Peyer's patch (tissue), 4 donors: ENCODE results near the gene GNAZ. TPM values are rescaled to one million over a fixed set of nuclear protein-coding genes. Genes with fewer than 3 reads are reported as not detected.

Experiments
- DNase-seq, 3 donors: peaks; one replicate each; pipeline ENCODE4 v3.0.0-alpha.2; 2017 to 2019
- H3K27ac ChIP-seq, 4 donors: fragments of 200-600 bp; sonication (generic); one replicate each; pipeline ENCODE4 v1.5.1; 2016 to 2019
- H3K27me3 ChIP-seq, 2 donors: fragments of 200-600 bp; sonication (generic); one replicate each; pipeline ENCODE4 v1.5.1; 2019
- H3K36me3 ChIP-seq, 3 donors: fragments of 200-600 bp; sonication (generic); one replicate each; pipeline ENCODE4 v1.5.1; 2016 to 2019
- H3K4me1 ChIP-seq, 4 donors: fragments of 200-600 bp; sonication (generic); one replicate each; pipeline ENCODE4 v1.5.1; 2016 to 2019
- H3K4me3 ChIP-seq, 4 donors: fragments of 200-600 bp; sonication (generic); 1 replicate in 3 of 4; 2 replicates in 1 of 4; pipeline ENCODE4 v1.5.1; 2016 to 2019; ENCODE audit warnings: mild to moderate bottlenecking in 1 of 4
- H3K9me3 ChIP-seq, 4 donors: fragments of 200-600 bp; sonication (generic); one replicate each; pipeline ENCODE4 v1.5.1; 2016 to 2019; ENCODE audit warnings: mild to moderate bottlenecking in 1 of 4
- CTCF ChIP-seq, 6 experiments: fragments of 450-650 bp in 4 of 6; fragments of 200-600 bp in 2 of 6; sonication (generic) in 1 of 6; IDR thresholded peaks; one replicate each; pipeline ENCODE4 v1.5.1; 2017 to 2019; ENCODE audit warnings: antibody characterized with exemption in 6 of 6, mild to moderate bottlenecking in 3 of 6, moderate library complexity in 1 of 6
- POLR2A ChIP-seq, 2 donors: fragments of 450-650 bp; IDR thresholded peaks; one replicate each; pipeline ENCODE4 v1.5.1; 2017; ENCODE audit warnings: antibody characterized with exemption in 2 of 2, mild to moderate bottlenecking in 2 of 2, moderate library complexity in 2 of 2
- total RNA-seq, 4 donors: library from RNA; depleted of rRNA; stranded (reverse); fragments of >200 nt; gene quantifications; one replicate each; pipeline ENCODE4 v1.1.0, GENCODE V29; 2016

GNAZ gene
- total RNA-seq, 4 donors from 2014 or later, result 0.35 to 3.5 (median 1.9) TPM

- Histone ChIP-seq H3K4me1 (no peaks in the 10 kb centered on the region), H3K27me3 (no peaks in the 10 kb centered on the region), H3K36me3 (no peaks in the 10 kb centered on the region), H3K4me3 (no peak overlapping the region), H3K9me3 (no peaks in the 10 kb centered on the region), H3K27ac (no peak overlapping the region)
- no peak for TF ChIP-seq CTCF (IDR thresholded peaks at IDR 0.05)
- no peak for TF ChIP-seq POLR2A (IDR thresholded peaks at IDR 0.05)
- no peak for DNase-seq
Observed at GRCh38 chr22:23077627-23078461, 7.5 kb downstream of the GNAZ start.

GRCh38 chr22:23078462-23078787 lies 8.1 kb downstream of the GNAZ start:
- Histone ChIP-seq H3K36me3 (no peaks in the 10 kb centered on the region), H3K4me1 (no peaks in the 10 kb centered on the region), H3K4me3 (no peak overlapping the region), H3K9me3 (no peaks in the 10 kb centered on the region), H3K27ac (no peak overlapping the region), H3K27me3 (no peaks in the 10 kb centered on the region)
- TF ChIP-seq POLR2A (IDR thresholded peaks at IDR 0.05) (no peak), CTCF (IDR thresholded peaks at IDR 0.05) (no peak)
- DNase-seq, result no peak

- Histone ChIP-seq H3K9me3 (no peaks in the 10 kb centered on the region), H3K27ac (no peak overlapping the region), H3K4me3 (no peak overlapping the region), H3K27me3 (no peaks in the 10 kb centered on the region), H3K4me1 (no peaks in the 10 kb centered on the region), H3K36me3 (no peaks in the 10 kb centered on the region)
- DNase-seq, result no peak
- no peak for TF ChIP-seq CTCF (IDR thresholded peaks at IDR 0.05)
- no peak for TF ChIP-seq POLR2A (IDR thresholded peaks at IDR 0.05)
Observed at GRCh38 chr22:23079240-23079768, 9.0 kb downstream of the GNAZ start.

- no peaks in the 10 kb centered on the region for H3K9me3 ChIP-seq
- no peaks in the 10 kb centered on the region for H3K36me3 ChIP-seq
- no peak for DNase-seq
- TF ChIP-seq CTCF (IDR thresholded peaks at IDR 0.05) (no peak), POLR2A (IDR thresholded peaks at IDR 0.05) (no peak)
- no peak overlapping the region for H3K4me3 ChIP-seq
- H3K27ac ChIP-seq, result no peak overlapping the region
- H3K27me3 ChIP-seq, result no peaks in the 10 kb centered on the region
- no peaks in the 10 kb centered on the region for H3K4me1 ChIP-seq
Observed at GRCh38 chr22:23079814-23080521, 9.6 kb downstream of the GNAZ start.

- no peaks in the 10 kb centered on the region for H3K36me3 ChIP-seq
- no peak for DNase-seq
- H3K4me3 ChIP-seq, result no peak overlapping the region
- H3K27ac ChIP-seq, result no peak overlapping the region
- no peaks in the 10 kb centered on the region for H3K4me1 ChIP-seq
- no peaks in the 10 kb centered on the region for H3K9me3 ChIP-seq
- TF ChIP-seq CTCF (IDR thresholded peaks at IDR 0.05) (no peak), POLR2A (IDR thresholded peaks at IDR 0.05) (no peak)
- no peaks in the 10 kb centered on the region for H3K27me3 ChIP-seq
Observed at GRCh38 chr22:23080613-23081290, 10.4 kb downstream of the GNAZ start.
